GM19395 (cell line): ENCODE results near the gene PSMB2.

Experiments
- ATAC-seq: cut with Tn5 transposase; IDR thresholded peaks from one replicate; pipeline ENCODE4 v1.9.1; 2021; ENCODE audit warnings: mild to moderate bottlenecking, moderate library complexity; ENCODE audit not compliant: unreplicated experiment

The PSMB2 gene

GRCh38 chr1:35644204-35644603, 2.9 kb upstream of the PSMB2 start:
- ATAC-seq = no peak

GRCh38 chr1:35642471-35642955, 1.2 kb upstream of the PSMB2 start:
- no peak for ATAC-seq

GRCh38 chr1:35640380-35641232, 720 bp downstream of the PSMB2 start:
- no peak for ATAC-seq

GRCh38 chr1:35637401-35637809, 3.9 kb downstream of the PSMB2 start:
- no peak for ATAC-seq

GRCh38 chr1:35633547-35633946, 7.8 kb downstream of the PSMB2 start:
- ATAC-seq = no peak

- no peak for ATAC-seq
Observed at GRCh38 chr1:35631396-35631795, 9.9 kb downstream of the PSMB2 start.

GRCh38 chr1:35629051-35629450, 12.3 kb downstream of the PSMB2 start:
- no peak for ATAC-seq

GRCh38 chr1:35623832-35624231, 17.5 kb downstream of the PSMB2 start:
- no peak for ATAC-seq

GRCh38 chr1:35622510-35623178, 18.7 kb downstream of the PSMB2 start:
- no peak for ATAC-seq

- no peak for ATAC-seq
Observed at GRCh38 chr1:35619237-35620121, 21.8 kb downstream of the PSMB2 start.

GRCh38 chr1:35615440-35615839, 25.9 kb downstream of the PSMB2 start:
- ATAC-seq = no peak

GRCh38 chr1:35611655-35612054, 29.7 kb downstream of the PSMB2 start:
- ATAC-seq = no peak

GRCh38 chr1:35605867-35606182, 35.5 kb downstream of the PSMB2 start:
- no peak for ATAC-seq

- no peak for ATAC-seq
Observed at GRCh38 chr1:35605071-35605866, 36.1 kb downstream of the PSMB2 start.

- no peak for ATAC-seq
Observed at GRCh38 chr1:35603941-35604340, 37.4 kb downstream of the PSMB2 start.

GRCh38 chr1:35603468-35603867, 37.9 kb downstream of the PSMB2 start:
- no peak for ATAC-seq

GRCh38 chr1:35600593-35600992, 40.7 kb downstream of the PSMB2 start:
- ATAC-seq = no peak

GRCh38 chr1:35599411-35599810, 41.9 kb downstream of the PSMB2 start:
- no peak for ATAC-seq

GRCh38 chr1:35598895-35599294, 42.4 kb downstream of the PSMB2 start:
- no peak for ATAC-seq

- ATAC-seq = no peak
Observed at GRCh38 chr1:35597870-35598269, 43.5 kb downstream of the PSMB2 start.

- ATAC-seq = no peak
Observed at GRCh38 chr1:35595684-35596083, 45.6 kb downstream of the PSMB2 start.
